ENCODE data around the gene DNAJC16. TPM values are rescaled to one million over a fixed set of nuclear protein-coding genes. Genes with fewer than 3 reads are reported as not detected.

The DNAJC16 gene
- polyA plus RNA-seq, 12 donors: 12.2 to 20.4 (median 16.6) TPM; not detected in 1

GRCh38 chr1:15526021-15526489, 593 bp upstream of the DNAJC16 start:
- DNase-seq: no peak

GRCh38 chr1:15531003-15531402, 4.4 kb downstream of the DNAJC16 start:
- DNase-seq: no peak

GRCh38 chr1:15531682-15532081, 5.0 kb downstream of the DNAJC16 start:
- DNase-seq: no peak

GRCh38 chr1:15538771-15539170, 12.1 kb downstream of the DNAJC16 start:
- no peak for DNase-seq

GRCh38 chr1:15540186-15540585, 13.5 kb downstream of the DNAJC16 start:
- no peak for DNase-seq

GRCh38 chr1:15541231-15541792, 14.7 kb downstream of the DNAJC16 start:
- no peak for DNase-seq

- no peak for DNase-seq
Measured at GRCh38 chr1:15542388-15543250, 16.0 kb downstream of the DNAJC16 start.

GRCh38 chr1:15543251-15543588, 16.6 kb downstream of the DNAJC16 start:
- no peak for DNase-seq

GRCh38 chr1:15543589-15544568, 17.2 kb downstream of the DNAJC16 start:
- no peak for DNase-seq

- no peak for DNase-seq
Measured at GRCh38 chr1:15546641-15547040, 20.0 kb downstream of the DNAJC16 start.

GRCh38 chr1:15550573-15550972, 23.9 kb downstream of the DNAJC16 start:
- no peak for DNase-seq

- no peak for DNase-seq
Measured at GRCh38 chr1:15557008-15557407, 30.4 kb downstream of the DNAJC16 start.

- no peak for DNase-seq
Measured at GRCh38 chr1:15557594-15557993, 30.9 kb downstream of the DNAJC16 start.

GRCh38 chr1:15558516-15558915, 31.9 kb downstream of the DNAJC16 start:
- no peak for DNase-seq

- DNase-seq: no peak
Measured at GRCh38 chr1:15559189-15559810, 32.7 kb downstream of the DNAJC16 start.

GRCh38 chr1:15568387-15569073, 41.9 kb downstream of the DNAJC16 start:
- DNase-seq: no peak

GRCh38 chr1:15570861-15571260, 44.2 kb downstream of the DNAJC16 start:
- DNase-seq: no peak

- DNase-seq: no peak
Measured at GRCh38 chr1:15571266-15571665, 44.6 kb downstream of the DNAJC16 start.

GRCh38 chr1:15573477-15573876, 46.8 kb downstream of the DNAJC16 start:
- no peak for DNase-seq

- DNase-seq: no peak
Measured at GRCh38 chr1:15574741-15575140, 48.1 kb downstream of the DNAJC16 start.

GRCh38 chr1:15575549-15576150, 49.0 kb downstream of the DNAJC16 start:
- DNase-seq: no peak

Data from muscle of arm (tissue), 12 donors.